ENCODE data around the gene RAC3. TPM values are rescaled to one million over a fixed set of nuclear protein-coding genes. Genes with fewer than 3 reads are reported as not detected.

RAC3 gene
- total and polyA plus RNA-seq, 2 of the 8 experiments (the other 6 are each of a cell fraction or from before 2014, with no cell fraction given) = 177 to 299 TPM

DNA sequence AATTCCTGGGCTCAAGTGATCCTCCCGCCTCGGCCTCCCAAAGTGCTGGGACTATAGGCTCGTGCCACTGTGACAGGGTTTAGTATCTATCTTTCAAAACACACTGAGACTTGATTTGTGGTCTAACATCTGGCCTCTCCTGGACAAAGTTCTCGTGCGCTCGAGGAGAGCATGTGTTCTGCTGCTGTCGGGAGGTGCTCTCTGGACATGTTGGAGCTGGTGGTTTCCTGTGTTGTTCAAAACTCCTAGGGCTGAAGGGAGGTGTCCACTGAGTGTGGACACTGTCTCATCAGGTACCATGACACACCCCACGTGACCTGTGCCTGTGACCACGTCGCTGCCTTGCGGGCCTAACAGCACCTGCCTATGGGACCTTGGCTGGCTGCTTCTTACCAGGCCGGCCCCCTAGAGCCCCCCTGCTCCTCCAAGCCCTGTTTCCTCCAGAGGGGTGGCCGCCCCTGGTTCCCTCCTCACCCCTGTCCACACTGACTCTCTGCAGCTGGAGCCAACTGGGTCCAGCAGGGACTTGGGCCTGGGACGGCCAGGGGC, 14.5 kb downstream of the RAC3 start:
- Histone ChIP-seq H2BK5ac (ENCODE audit: low read depth, low read length) (0 out of 2 replicates have a peak overlapping the region, but pooled peaks have one; percentile 10), H3K9me3 (ENCODE audit: insufficient read depth in 2 of 2, low read depth in 1 of 2, low read length in 1 of 2) (no peaks in the 10 kb centered on the region), H3K79me1 (ENCODE audit: low read depth, low read length) (no peaks in the 10 kb centered on the region; the same call in 1 of the 2 replicates), H2BK12ac (ENCODE audit: low read depth, low read length) (no peak overlapping the region), H3K27ac (ENCODE audit: low read depth, low read length) (no peak overlapping the region), H3K9ac (replicated peaks in 1 of 4; ENCODE audit: extremely low read depth in 1 of 4, low read depth in 3 of 4, low read length in 3 of 4) (no peak overlapping the region; a peak in 1 of 7 replicates), H3K79me2 (ENCODE audit: control insufficient read depth in 1 of 2, insufficient read depth in 2 of 2, low read length in 2 of 2) (no peaks in the 10 kb centered on the region), H2BK120ac (replicated peaks; ENCODE audit: low read depth, low read length) (no peak overlapping the region), H4K8ac (ENCODE audit: extremely low read depth, insufficient read depth, low read length) (no peak overlapping the region), H3K4me2 (ENCODE audit: insufficient read depth in 1 of 2, low read depth in 2 of 2, low read length in 2 of 2) (no peak overlapping the region), H2BK20ac (ENCODE audit: low read length) (no peak overlapping the region), H3K4me3 (ENCODE audit: extremely low read depth in 1 of 4, insufficient read depth in 2 of 4, low read depth in 3 of 4, low read length in 4 of 4) (no peak overlapping the region), H3K23ac (ENCODE audit: insufficient read length) (no peak overlapping the region), H3K36me3 (ENCODE audit: control insufficient read depth in 2 of 4, insufficient read depth in 4 of 4, low read length in 3 of 4) (peaks cover 0 to 8% (median 2%) of the 10 kb centered on the region in 4 experiments; a peak in 3 of 8 replicates), H4K5ac (ENCODE audit: insufficient read length, low read depth, low read length) (no peak overlapping the region), H3K4ac (replicated peaks; ENCODE audit: insufficient read length, low read depth, low read length) (no peak overlapping the region), H2BK15ac (ENCODE audit: low read length) (no peak overlapping the region), H4K20me1 (replicated peaks in 1 of 2; ENCODE audit: control insufficient read depth in 1 of 2, insufficient read depth in 2 of 2, low read length in 2 of 2) (peaks cover 0 to 8% of the 10 kb centered on the region in 2 experiments), H3K4me1 (replicated peaks in 1 of 4; ENCODE audit: control insufficient read depth in 3 of 4, insufficient read depth in 4 of 4, low read length in 3 of 4) (peaks cover 0 to 19% (median 10%) of the 10 kb centered on the region in 4 experiments; a peak in 5 of 7 replicates), H3K23me2 (ENCODE audit: low read depth, low read length) (peaks cover 3% of the 10 kb centered on the region; the same call in 1 of the 2 replicates), H2AK5ac (ENCODE audit: low read depth, low read length) (no peak overlapping the region), H3K14ac (ENCODE audit: insufficient read length) (no peak overlapping the region), H4K91ac (replicated peaks; ENCODE audit: insufficient read length, low read length) (no peak overlapping the region), H3K18ac (ENCODE audit: extremely low read depth, low read length) (no peak overlapping the region), H2AFZ (ENCODE audit: low read length) (no peak overlapping the region), H3K56ac (replicated peaks; ENCODE audit: insufficient read length, low read depth, low read length) (no peak overlapping the region), H3K27me3 (replicated peaks in 1 of 4; ENCODE audit: control insufficient read depth in 3 of 4, extremely low read depth in 1 of 4, insufficient read depth in 3 of 4, low read length in 3 of 4) (peaks cover 0 to 4% (median 0%) of the 10 kb centered on the region in 4 experiments; a peak in 1 of 7 replicates)
- FAIRE-seq (no peak), DNase-seq (ENCODE audit: low read depth in 1 of 2, low spot score in 2 of 2) (no peak)
- ChIA-PET CTCF (ENCODE audit: partially characterized antibody) (no interaction called here), POLR2A (ENCODE audit: partially characterized antibody) (interaction anchor here (0.9 kb wide), 1 partner anchor 10 kb away, joined by 3 read pairs; no protein-coding TSS in a partner anchor)
- TF ChIP-seq RNF2 (IDR thresholded peaks at IDR 0.05; ENCODE audit: borderline replicate concordance, low read depth, low read length, missing control alignments, poor library complexity, severe bottlenecking) (no peak), HDAC2 (IDR thresholded peaks at IDR 0.05; ENCODE audit: borderline replicate concordance in 1 of 2, low read depth in 2 of 2, low read length in 2 of 2) (no peak)
- WGBS, 2 experiments (ENCODE audit: extremely low coverage in 1 of 2, insufficient coverage in 1 of 2, insufficient read length in 1 of 2, insufficient replicate concordance in 2 of 2, low coverage in 1 of 2, low lambda C conversion rate in 2 of 2, missing lambda C conversion rate in 1 of 2) = 91% methylated on average over 14 of the region's 14 CpGs; no CpG with 5 or more reads in 1 of the 2 experiments

Data from H1 (cell line).